GM10847 (cell line): Measurements from ENCODE around the gene BCKDHA.

Source experiments
- POLR2A ChIP-seq: IDR thresholded peaks from 2 replicates; pipeline ENCODE4 v1.6.1; 2011; ENCODE audit not compliant: insufficient read length; ENCODE audit errors: extremely low read depth

The BCKDHA gene

DNA sequence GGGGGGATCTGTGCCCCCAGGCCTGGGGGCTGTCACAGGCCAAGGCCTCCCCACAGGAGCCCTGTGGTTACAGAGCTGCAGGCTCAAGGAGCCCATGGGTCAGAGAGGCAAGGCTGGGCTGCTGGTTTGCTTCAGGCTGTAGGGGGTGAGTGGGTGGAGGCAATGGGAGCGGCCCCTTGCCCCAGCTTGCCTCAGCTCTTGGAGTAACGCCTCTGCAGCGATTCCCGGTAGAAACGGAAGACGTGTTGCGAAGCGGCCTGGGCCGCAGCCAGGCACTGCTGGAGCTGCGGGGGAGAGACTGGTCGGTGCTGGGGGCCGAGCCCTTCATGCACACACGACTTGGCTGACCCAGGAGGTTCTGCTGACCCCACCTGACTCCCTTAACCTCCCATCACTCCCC is 11.2 kb upstream of the BCKDHA start:
- TF ChIP-seq POLR2A = no peak

DNA sequence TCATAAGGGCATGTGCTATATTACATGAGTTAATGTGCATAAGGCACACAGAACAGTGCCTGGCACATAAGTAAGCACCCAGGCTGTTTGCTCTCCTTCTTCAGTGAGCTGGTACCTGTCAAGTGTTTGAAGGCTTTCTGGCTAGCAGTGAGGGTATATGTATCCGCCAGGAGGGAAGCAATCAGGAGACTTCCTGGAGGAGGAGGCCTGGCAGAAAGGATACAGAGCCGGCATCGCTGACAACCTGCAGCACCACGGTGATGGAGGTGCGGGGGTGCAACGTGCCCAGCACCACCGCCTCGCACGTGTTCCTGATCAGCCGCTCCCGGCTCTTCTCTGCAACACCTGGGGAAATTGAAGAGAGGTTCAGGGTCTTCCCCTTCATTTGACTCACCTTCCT is 6.0 kb upstream of the BCKDHA start:
- TF ChIP-seq POLR2A = no peak

DNA sequence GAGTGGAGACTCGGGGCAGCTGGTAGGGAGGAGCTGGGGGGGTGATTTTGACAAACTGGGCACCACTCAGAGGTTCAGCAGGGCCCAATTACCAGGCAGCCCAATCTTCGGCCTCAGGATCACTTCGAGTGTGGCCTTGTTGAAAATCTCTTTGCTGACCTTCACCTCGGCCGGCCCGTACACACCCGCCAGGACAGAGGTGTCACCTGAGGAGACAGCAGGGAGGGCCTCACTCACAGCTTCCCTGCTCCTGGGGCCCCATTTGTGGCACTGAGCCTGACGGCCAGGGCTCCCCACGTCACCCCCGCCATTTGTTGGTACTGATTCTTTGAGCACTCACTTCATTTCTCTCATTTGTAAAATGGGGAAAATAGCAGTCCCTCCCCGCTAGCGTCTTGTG is 4.8 kb upstream of the BCKDHA start:
- no peak for TF ChIP-seq POLR2A

DNA sequence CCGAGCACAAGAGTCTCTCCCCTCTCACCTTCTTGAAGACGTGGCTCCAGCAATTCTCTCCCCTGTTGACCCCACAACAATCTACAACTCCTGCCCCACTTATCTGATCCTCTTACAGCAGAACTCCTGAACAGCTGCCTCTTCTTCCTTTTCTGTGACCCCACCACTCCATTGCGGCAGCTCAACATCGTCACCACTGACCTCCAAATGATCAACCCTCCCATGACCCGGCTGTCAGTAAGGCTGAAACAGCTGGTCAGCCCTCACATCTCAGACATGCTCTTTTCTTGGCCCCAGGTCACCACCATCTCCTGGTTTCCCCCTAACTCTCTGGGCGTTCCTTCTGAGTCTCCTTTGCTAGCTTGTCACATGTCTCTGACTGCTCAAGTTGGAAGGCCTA is 2.3 kb upstream of the BCKDHA start:
- TF ChIP-seq POLR2A = no peak

DNA sequence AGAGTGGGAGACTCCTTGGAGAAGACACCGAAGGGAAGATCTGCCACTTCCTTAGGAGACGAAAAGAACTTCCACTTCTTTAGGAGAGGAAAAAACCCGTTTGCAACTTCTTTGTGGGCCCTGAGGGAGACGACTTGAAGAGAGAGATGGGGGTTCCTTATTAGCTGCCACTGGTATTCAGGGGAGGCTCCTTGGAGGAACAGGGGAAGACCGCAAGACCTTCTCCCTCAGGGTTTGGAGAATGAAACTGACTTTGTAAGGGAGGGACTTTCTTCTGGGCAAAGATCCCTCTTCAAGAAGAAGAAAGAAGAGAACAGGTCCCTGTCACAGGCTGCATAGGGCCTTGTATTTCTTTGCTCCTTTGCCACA is 416 bp downstream of the BCKDHA start:
- TF ChIP-seq POLR2A = no peak

DNA sequence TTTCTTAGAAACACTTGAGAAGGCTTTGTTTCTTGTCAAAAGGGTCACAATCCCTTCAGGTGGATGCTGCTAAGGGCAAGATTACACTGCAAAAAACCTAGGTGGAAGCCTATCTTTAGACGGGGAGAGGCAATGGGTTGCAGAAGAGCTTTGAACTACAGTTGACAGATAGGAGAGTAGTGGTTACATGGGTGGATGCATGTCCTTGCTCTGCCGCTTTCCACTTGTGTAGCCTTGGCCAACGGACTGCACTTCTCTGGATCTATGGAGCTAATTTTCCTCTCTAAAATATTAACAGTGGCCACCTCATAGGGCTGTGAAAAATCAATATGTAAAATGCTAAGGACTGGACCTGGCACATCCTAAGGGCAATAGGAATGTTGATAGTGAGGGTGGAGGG is 980 bp downstream of the BCKDHA start:
- no peak for TF ChIP-seq POLR2A

DNA sequence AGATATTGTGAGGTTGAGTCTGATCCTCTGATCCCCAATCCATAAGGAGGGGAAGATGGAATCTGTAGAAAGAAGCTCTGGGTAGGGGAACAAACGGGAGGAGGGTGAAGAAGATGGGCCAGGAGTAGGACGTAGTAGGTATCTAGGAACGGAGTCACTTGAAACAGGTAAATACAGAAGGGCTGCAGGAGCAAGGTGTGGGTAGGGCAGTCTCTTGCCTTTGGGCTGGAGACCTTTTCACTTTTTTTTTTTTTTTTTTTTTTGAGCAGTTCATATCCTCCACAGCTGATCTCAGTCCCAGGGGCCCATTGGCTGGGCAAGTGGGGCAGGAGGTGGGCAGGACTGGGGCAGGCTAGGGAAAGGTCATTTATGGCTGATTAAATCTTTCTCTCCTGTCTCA is 1.5 kb downstream of the BCKDHA start:
- no peak for TF ChIP-seq POLR2A

DNA sequence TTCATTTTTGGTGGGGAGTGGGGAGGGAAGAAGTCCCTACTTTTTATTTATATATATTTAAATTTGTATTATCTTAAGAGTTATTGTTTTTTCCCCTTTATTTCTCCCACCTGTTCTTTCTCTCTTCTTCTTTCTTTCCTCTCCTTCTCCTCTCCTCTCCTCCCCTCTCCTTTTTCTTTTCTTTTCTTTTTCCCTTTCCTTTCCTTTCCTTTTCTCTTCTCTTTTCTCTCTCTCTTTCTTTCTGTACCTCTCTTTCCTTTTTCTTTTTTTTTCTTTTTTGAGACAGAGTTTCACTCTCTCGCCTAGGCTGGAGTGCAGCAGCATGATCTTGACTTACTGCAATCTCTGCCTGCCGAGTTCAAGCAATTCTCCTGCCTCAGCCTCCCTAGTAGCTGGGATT is 1.9 kb downstream of the BCKDHA start:
- TF ChIP-seq POLR2A = no peak

DNA sequence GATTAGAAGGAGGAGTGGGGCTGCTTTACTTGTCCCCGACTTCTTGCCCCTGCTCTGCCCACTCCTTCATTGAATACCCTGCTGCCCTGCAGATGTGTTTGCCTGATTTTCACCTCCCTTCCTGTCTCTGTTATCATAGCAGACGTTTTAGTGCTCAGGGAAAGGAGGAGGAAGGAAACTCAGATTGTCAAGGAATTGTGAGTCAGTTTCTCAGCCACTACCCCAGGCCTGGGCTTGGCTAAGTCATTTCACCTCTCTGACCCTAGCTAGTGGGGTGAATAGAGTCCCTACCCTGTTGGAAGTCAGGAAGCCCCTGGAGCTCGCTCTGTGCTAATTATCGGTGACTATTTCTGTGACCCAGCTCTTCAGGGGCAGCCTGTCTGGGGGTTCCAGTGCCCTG is 3.9 kb downstream of the BCKDHA start:
- no peak for TF ChIP-seq POLR2A

DNA sequence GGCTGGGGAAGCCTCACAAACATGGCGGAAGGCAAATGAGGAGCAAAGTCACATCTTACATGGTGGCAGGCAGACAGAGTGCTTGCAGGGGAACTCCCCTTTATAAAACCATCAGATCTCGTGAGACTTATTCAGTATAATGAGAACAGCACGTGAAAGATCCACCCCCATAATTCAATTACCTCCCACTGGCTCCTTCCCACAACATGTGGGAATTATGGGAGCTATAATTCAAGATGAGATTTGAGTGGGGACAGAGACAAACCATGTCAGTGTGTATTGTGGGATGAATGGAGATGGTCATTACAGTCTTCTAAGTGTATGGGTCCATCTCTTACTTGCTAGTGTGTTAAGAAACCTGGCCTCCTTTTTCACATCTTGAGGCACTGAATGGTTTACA is 4.4 kb downstream of the BCKDHA start:
- no peak for TF ChIP-seq POLR2A

DNA sequence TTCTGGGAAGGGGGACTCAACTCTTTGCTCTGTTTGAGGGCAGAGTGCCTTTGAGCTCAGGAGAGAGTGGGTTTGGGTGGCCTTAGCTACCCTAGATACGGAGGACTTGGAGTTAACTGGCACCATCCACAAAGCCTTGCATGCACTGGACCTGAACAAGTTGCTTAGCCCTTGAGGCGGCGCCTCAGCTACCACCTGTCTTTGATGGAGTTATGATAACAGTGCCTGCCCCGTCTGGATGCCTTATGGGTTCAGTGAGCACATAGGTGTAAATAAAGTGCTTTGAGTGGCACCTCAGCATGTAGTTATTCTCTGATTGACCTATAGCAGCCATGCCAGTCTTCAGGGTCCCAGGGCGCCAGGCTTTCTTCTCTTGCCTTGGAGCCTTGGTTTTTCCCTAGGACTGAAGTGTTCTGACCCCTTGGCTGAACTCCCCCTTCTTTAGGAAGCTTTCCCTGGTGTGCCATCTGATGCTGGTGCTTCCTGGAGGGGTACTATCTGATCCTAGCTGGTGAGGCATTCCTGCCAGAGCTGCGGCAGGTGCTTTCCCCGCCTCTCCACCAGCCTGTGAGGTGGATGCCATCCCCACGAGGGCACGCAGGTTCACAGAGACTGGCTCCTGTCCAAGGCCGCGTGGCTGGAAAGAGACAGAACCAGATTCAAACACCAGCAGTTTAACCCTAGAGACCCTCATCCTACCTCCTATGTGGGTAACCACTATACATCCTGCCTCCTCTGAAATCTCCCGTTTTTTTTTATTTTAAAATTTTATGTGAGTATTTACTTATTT is 5.8 kb downstream of the BCKDHA start:
- no peak for TF ChIP-seq POLR2A

DNA sequence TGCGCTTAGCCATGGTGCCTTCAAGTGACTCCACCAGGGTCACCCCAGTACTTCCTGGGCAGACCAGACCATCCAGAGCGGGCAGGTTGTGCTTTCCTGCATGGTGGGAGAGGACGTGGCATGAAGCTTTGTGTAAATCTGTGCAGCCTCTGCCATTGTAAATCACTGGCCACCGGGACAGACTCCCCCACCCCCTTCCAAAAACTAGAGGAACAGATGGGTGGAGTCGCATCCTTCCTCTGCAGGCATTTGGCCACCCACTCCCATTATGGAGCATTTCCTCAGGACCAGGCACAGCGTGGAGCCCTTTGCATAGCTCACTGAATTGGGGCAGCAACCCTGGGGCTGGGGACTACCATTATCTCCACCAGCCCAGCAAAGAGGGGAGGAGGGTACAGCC is 8.2 kb downstream of the BCKDHA start:
- no peak for TF ChIP-seq POLR2A

DNA sequence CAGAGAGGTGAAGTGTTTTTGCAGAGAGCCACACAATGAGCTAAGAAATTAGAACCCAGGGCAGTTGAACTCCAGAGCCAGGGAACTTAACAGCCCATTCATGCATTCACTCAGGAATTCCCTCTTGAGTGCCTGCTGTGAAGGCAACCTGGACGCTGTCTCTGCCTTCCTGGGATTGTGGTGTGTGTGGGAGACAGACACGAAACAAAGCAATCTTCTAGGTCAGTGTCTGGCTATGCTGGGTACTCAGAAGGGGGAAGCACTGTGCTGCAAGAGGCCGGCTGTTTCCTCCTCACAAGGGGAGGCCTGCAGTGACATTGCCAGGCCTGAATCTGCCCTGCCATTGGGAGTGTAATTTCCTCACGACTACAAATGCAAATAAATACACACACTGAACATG is 9.7 kb downstream of the BCKDHA start:
- no peak for TF ChIP-seq POLR2A

DNA sequence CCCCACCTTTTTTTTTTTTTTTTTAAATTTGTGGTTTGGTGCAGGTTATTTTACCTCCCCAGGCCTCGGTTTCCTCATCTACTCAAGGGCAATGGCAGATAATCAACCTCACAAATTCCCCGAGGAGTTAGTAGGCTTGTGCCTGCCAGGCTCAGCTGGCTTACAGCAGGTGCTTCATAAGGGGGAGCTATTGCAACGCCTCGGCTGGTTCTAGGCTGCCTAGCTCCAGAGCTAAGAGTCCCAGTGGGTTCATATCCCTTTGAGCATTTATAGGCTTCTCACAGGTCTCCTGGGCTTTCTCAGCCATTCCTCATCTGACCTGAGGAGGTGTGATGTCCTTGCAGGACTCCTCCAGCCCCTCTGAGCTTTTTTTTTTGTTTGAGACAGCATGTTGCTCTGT is 10.6 kb downstream of the BCKDHA start:
- no peak for TF ChIP-seq POLR2A

DNA sequence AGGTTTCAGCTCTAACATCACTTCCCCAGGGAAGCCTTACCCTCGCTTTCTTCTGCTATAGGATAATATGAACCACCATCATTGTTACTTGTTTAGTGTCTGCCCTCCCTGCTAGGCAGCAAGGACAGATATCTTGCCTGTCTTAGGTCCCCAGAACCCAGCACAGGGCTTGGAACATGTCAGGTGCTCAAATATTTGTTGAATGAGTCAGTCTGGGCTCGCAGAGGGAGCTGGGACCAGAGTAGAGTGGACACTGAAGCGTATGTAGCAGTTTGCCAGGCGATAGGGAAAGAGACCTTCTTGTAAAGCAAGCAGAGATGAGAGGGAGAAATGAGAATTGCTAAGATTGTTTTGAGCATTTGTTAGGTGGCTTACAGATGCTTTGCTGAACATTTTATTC is 11.7 kb downstream of the BCKDHA start:
- TF ChIP-seq POLR2A = no peak

DNA sequence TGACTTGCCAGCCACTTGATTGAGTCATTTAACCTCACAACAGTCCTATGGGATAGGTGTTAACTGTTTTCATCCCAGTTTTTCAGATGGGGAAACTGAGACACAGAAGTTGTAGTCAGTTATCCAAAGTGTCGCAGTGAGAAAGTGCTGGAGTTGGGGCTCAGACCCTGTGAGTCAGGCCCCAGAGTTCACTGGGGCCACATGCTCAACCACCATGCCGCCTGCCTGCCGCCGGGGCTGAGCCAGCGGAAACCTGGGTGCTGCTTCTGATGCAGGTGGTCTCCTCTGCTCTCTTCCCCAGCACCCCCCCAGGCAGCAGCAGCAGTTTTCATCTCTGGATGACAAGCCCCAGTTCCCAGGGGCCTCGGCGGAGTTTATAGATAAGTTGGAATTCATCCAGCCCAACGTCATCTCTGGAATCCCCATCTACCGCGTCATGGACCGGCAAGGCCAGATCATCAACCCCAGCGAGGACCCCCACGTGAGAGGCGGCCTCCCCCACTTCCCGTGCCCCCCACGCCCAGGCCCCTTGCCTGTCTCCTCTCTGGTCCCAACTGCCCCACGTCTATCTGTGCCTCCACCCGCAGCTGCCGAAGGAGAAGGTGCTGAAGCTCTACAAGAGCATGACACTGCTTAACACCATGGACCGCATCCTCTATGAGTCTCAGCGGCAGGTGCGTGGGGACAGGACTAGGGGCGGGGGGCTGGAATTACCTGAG is 12.9 kb downstream of the BCKDHA start:
- TF ChIP-seq POLR2A = no peak

DNA sequence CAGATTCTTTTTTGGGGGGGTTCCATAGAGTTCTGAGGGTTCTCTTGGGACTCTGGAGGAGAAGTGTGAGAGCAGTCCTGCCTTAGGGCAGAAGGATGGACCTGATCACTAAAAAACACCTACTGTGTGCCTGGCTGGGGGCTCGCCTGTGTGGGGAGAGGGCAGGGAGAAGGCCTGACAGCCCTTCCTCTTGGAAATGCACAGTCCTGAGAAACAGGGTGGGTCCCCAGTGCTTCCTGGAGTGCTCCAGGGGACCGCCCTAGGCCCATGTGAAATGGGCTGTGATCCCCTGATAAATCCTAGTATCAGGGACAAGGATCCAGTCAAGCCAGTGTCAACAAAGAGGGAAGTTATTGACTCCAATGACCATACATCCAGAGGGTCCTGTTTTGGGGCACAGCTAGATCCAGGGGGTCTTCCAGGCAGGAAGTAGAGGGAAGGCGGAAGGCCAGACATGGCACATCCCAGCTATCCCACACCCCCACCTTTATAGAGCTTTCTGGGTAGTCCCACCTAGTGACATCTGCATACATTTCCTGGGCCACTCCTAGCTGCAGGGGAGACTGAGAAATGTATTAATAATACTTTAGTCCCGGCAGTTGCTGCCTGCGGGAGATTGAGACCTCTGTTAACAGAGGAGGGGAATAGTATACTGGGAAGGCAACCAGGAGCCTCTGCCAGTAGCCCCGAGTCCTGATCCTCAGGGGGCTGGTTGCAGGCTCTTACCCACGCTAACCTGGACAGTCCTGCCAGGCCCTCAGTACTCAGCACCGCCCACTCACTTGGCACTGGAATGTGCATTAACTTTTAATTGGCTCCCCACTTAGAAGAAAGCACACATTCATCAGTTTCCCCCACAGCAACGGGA is 13.7 kb downstream of the BCKDHA start:
- no peak for TF ChIP-seq POLR2A

DNA sequence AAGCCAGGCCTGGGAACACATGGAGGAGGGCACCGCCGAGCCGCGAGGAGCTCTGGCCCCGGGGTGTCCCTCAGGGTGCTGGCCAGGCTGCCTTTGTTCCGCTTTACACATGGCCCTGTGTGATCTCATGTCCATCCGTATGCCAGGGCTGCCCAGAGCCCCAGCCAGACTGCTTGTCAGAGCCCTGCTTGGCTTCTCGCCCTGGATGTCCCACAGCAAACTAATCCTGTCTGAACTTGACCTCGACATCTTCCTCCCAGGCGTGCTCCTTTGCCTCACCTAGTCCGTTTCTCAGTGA is 14.3 kb downstream of the BCKDHA start:
- TF ChIP-seq POLR2A = no peak
